HG03457 (cell line): ENCODE data around the gene MANBA.
"Not testable (repeated sequence)": the region's sequence is repeated elsewhere in the genome, so short reads cannot be mapped to it uniquely, and the experiment has no call there.

Experiments
- ATAC-seq: cut with Tn5 transposase; IDR thresholded peaks from one replicate; pipeline ENCODE4 v1.9.1; 2021; ENCODE audit warnings: moderate number of reproducible peaks; ENCODE audit not compliant: unreplicated experiment

The MANBA gene

DNA sequence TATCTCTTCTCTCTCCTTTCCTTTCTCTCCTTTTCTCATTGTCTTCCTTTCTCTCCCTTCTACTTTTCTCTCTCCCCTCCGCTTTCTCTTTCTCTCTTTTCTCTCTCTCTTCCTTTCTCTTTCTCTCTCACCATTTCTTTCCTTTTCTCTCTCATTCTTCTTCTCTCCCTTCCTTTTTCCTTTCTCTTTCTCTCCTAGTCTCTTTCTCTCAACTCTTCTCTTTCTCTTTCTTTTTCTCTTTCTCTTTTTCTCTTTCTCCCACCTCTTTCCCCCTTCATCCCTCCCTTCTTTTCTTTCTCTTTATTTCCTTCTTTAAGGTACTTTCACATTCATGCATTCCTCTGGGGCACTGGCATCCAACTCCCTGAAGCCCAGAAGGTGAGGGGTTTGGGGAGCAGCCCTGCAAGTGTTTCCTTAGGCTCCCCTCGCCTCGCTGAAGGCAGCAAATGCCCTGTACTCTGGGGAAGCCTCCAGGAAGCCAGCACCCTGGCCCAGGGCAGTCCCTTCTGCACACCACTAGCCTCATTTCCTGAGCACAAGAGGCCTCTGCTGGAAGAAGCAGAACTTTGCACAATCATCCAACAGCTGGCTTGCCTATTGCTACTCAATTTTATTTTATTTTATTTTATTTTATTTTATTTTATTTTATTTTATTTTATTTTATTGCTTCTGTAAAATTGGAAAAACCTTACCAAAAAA, 135.4 kb downstream of the MANBA start:
- peak; percentile 94 for ATAC-seq

- no peak for ATAC-seq
Observed at GRCh38 chr4:102624505-102624904, 136.3 kb downstream of the MANBA start.

- no peak for ATAC-seq
Observed at GRCh38 chr4:102623622-102624021, 137.1 kb downstream of the MANBA start.

DNA sequence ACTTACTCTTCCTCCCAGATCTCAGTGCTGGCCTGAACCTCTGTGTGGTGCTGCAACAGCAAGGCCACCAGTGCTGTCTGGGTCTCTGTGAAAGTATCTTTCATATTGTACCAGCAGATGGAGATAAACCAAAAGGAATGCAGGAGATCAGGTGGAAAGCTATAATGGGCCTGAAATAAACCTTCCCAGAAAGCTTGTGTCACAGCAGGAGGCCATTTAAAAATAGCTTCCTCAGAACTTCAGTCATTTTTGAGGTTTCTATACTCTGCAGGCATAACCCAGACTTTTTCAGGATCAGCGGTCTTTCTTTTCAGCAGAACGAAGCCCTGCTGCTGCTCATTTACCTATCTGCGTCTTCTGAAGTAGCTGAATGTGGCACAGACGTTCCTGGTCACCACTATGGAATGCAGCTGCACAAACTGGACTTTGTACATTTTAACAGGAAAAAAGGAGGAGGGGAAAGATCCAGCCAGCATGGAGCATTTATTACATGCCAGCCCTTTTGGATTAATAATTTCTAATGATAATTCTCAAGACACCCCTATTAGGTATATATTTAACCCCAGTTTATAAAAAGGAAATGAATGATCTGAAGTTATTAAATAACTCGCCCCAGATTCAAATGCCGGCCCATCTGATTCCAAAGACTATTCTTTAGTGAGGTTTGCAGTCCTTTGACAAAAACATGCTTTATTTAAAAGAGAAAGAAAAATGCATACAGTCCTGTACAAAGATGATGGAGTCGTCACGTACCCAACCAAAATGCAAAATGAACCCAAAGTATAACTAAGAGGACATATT, 139.9 kb downstream of the MANBA start:
- no peak for ATAC-seq

DNA sequence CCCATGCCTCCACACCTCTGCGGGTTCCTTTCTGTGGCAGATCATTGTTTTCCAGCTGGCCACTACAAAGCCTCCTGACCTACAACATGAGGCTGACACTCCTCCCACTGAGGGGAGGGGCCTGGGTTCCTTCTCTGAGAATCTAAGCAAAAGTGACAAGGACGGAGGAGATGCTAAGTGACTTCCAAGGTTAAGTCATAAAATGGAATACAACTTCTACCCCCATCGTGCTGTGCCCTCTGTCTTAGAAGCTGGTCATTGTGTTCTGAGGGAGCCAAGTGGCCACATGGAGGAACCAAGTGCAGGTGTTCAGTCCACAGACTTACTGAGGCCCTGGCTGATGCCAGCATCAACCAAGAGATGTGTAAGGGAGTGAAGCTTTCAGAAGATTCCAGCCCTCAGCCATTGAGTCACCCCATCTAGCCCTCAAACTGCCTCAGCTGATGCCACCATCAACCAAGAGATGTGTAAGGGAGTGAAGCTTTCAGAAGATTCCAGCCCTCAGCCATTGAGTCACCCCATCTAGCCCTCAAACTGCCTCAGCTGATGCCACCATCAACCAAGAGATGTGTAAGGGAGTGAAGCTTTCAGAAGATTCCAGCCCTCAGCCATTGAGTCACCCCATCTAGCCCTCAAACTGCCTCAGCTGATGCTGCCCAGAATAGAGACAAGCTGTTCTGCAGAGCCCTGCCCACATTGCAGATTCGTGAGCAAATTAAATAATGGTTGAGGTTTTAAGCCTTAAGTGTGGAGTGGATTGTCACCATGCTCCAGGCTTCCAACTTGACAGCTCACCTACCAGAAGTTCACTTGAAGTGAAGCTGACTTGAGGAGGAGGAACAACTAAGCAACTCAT, 140.8 kb downstream of the MANBA start:
- ATAC-seq = not testable (repeated sequence)

DNA sequence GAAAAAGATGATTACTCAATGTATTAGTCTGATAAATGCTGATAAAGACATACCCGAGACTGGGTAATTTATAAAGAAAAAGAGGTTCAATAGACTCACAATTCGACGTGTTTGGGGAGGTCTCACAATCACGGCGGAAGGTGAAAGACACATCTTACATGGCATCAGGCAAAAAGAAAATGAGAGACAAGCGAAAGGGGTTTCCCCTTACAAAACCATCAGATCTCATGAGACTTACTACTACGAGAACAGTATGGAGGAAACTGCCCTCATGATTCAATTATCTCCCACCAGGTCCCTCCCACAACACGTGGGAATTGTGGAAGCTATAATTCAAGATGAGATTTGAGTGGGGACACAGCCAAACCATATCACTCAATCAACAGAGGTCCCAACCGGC, 141.7 kb downstream of the MANBA start:
- ATAC-seq = not testable (repeated sequence)

DNA sequence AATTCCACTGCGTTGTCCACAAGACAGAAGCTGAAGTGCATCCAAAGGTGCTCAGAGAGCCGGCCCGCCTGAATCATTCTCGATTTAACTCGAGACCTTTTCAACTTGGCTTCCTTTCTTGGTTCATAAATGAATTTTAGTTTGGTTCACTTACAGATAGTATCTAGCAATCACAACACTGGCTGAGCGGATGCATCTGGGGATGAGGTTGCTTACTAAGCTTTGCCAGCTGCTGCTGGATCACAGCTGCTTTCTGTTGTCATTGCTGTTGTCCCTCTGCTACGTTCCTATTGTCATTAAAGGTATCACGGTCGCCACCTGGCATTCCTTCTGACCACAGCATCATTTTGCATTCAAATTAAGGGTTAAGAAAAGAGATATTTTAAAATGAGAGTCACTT, 144.1 kb downstream of the MANBA start:
- ATAC-seq = no peak

GRCh38 chr4:102614801-102615200, 146.0 kb downstream of the MANBA start:
- no peak for ATAC-seq

DNA sequence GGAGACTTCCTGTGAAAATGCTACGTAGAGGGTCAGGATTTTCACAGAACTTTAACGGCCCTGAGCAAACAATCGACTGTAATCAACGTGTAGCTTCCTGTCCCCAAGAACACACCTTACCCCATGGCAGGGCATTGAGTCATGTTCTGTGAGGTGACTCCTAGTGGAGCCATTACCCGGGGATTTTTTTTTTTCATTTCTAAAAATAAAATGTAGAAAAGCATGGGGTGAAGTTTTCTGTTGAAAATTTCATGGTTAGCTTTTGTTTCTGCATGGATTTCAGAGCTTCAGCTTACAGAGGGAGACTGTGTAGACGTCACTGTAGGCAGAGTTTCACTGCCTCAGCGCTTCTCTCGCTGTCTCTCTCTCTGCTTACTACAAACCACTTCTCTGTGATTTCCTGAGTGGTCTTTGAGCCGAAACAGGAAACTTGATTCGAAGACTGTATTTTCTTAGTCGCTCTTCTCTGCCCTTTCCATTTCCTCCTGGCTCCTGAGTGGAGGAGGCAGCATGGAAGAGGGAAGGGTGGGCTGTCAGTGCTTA, 147.9 kb downstream of the MANBA start:
- ATAC-seq = no peak

- no peak for ATAC-seq
Observed at GRCh38 chr4:102612210-102612609, 148.6 kb downstream of the MANBA start.

- ATAC-seq = no peak
Observed at GRCh38 chr4:102610476-102610875, 150.3 kb downstream of the MANBA start.

GRCh38 chr4:102610007-102610406, 150.8 kb downstream of the MANBA start:
- ATAC-seq = no peak

DNA sequence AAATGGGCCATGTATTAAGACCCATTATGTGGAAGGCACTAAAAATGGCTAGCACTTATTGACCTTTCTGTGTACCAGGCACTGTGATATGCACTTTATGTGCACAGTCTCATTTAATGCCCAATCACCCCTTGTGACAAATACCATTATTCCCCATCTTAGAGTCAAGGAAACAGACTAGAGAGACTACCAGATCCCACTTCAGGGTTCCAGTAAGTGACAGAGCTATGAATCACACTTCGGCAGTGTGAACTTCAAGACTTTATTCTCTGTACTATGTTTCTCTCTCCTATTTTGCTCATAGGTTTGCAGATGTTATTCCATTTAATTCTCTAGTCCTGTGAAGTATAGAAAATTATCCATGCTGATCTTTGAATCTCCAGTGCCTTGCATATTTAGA, 152.6 kb downstream of the MANBA start:
- no peak for ATAC-seq

DNA sequence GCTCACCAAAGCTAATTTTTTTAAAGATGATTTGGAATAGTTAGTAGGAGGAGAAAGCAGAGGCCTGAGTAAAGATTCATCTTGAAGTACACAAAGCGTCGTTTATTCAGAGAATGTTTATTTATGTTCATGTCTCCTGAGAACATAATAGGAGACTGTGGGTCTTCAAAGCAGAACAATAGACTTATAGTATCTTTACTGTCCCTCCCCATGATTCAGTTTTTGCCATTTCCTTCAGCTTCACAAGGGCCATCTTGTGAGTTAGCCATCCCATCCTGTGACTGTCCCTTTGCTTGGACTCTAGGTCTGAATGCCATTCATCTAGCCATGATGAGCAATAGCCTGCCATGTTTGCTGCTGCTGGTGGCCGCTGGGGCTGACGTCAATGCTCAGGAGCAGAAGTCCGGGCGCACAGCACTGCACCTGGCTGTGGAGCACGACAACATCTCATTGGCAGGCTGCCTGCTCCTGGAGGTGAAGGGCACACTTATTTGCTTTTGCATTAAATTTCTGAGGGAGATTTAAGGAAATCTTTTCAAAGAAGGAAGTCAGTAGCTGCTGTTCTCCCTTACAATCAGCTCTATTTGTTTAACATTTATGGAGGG, 153.8 kb downstream of the MANBA start:
- ATAC-seq = no peak

GRCh38 chr4:102606261-102606660, 154.5 kb downstream of the MANBA start:
- ATAC-seq = no peak

GRCh38 chr4:102604222-102604940, 156.4 kb downstream of the MANBA start:
- no peak for ATAC-seq

- no peak for ATAC-seq
Observed at GRCh38 chr4:102601586-102602227, 159.1 kb downstream of the MANBA start.

DNA sequence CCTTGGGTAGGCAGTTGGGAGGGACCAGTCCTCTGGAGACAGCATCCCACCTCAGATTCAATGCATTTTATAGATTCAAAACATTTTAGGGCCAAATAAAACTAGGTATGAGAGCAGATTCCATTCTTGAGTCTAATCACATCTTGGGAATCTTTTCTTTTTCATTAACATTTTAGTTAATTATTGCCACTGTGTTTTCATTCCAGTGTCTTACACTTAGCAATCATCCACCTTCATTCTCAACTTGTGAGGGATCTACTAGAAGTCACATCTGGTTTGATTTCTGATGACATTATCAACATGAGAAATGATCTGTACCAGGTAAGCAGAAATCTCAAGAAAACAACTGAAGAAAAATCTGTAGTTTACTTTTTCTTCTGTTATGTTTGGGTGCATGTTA, 160.1 kb downstream of the MANBA start:
- no peak for ATAC-seq

DNA sequence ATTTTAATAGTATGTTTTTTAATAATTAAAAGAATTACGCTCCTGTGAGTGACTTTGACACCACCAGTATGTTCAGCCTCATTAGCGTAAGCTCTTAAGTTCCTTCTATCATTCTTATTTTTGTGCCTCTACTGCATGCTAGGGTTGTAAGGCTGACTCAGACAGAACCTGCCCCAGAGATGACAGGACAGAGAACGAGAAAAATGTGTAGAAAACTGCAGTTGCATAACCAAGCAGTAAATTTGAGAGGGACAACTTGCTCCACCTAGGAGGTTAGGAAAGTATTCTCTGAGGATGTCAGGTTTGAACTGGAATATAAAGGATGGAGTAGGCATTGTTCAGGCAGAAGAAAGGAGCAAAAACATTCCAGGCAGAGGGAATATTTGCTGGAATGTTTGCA, 160.9 kb downstream of the MANBA start:
- no peak for ATAC-seq

- no peak for ATAC-seq
Observed at GRCh38 chr4:102599455-102599854, 161.3 kb downstream of the MANBA start.
